Islet precursor cell (in vitro differentiated cells): ENCODE measurements around the gene SAMD5.

Experiments used
- DNase-seq: peaks from one replicate; pipeline ENCODE4 v3.0.0-alpha.2; 2018

Gene SAMD5

DNA sequence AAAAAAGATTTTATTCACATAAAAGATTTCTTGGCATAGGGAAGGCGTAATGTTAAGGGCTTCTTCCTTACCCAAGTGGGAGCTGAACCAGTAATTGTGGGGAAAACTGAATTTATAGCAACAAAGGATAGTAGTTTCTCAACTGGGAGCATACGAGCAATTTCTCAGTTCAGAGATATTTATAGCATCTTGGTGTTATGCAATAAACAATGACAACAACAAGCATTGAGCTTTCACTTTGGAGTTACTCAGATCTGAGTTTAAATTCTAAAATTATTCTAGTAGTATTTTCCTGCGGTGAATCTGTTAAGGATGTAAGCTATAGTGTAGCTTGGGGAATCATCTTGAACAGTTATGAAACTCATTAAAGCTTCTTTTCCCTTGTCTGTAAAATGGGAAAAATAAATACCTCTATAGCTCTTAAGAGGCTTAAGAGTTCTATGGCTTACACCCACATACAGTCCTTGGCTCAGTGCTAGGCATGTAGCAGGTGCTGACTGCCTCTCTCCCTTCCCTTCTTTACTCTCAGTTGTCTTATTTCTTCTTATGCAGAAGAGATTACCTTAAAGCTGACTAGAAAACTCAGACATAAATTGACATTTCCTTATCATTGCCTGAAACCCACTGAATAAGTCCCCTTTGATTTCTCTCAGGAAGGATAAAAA is 58.8 kb downstream of the SAMD5 start:
- no peak for DNase-seq

DNA sequence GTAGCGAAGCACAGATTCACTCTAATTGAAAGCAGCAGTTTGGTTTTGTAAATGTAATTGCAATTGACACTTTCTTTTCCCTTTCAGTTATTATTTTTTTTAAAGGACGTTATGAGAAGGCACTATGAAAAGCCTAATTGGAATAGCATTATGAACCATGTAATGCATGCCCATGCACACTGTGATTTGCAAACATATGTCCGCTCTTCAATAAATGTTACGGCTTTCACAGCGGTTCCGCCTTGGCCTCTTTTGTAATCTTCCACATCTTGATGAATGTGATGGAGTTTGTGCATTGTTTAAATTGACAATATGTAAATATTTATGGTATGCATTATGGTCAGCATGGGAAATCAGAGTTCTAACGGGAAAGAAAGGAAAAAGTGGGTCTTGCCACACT is 61.3 kb downstream of the SAMD5 start:
- DNase-seq: no peak

DNA sequence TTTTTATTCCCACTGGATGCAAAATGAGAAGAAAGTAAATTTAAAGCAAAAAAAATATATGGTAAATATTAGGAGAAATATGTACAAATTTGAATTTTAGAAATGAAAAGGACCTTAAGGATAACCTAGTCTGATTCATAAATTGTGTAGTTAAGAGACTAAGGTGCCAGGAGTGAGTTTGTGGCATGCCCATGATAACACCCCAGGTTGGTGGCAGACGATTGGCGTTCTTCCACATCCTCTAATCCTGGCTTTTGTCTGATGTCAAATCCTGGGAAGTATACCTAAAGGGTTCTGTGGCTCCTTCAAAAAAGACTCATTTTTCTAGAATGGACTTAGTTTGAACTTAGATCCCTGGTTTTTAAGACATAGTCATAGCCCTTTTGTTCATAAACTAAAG is 62.2 kb downstream of the SAMD5 start:
- DNase-seq: no peak

DNA sequence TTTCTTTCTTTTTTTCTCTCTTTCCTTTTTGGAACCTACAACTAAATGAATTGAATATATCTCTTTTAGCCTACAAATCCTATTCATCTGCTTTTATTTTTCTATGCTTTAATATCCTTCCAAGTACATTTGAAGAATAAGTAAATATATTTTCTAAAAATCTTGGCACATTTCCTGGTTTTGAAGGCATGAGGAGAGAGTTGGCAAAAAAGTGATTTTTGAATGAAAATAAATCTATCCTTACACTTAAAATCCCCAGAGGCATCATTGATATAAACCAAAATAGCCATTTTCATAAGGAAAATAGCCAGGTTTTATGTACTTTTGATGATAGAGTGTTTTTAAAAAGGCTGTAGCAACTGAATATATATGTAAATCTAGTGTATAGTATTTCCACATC is 69.0 kb downstream of the SAMD5 start:
- DNase-seq: no peak

DNA sequence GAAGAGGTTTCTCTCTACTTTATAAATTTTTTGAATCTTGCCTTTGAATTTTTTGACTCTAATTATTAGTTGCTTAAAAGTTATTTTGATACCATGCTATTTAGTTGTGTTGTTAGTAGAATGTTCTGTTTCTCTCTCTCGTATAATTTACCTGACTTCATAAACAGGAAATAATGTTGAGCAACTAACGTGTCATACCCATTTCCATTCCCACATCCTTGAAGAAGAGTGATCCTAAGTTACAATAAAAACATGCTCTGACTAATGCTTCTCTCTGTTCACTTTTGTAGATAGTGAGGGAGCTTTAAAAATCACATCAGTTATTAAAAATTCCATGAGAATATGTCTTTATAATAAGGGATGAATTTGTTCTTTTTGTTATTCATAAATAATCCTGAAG is 69.7 kb downstream of the SAMD5 start:
- DNase-seq: no peak

DNA sequence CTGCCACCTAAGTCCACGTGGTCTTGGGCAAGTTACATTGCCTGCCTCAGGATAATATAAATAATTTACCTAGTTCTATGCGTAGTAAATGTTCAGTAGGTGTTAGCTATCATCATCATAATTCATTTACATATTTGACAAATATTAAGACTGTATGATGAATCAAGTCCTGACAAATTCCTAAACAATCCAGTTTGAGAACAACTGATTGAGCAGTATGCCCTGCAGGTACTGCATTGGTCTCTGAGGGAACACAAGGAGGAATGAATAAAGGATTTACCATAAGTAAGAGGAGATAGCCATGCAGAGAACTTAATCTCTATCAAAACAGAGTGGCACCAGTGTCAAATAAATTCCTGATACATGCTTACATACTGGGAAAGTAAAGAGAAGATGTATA is 70.4 kb downstream of the SAMD5 start:
- DNase-seq: no peak

DNA sequence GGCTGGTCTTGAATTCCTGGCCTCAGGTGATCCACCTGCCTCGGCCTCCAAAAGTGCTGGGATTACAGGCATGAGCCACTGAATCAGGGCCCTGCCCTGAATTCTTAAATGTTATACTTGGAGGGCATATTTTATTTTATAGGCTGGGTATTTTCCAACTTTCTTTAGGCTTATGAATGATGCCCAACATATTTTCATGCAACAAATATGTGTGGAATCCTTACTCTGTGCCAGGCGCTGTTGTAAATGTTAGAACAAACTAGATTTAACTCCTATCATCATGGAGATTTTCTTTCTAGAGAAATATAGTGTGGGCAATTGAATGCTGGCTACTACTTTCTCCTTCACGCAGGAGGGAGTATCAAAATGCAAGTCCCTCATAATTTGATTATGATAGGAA is 71.2 kb downstream of the SAMD5 start:
- no peak for DNase-seq

DNA sequence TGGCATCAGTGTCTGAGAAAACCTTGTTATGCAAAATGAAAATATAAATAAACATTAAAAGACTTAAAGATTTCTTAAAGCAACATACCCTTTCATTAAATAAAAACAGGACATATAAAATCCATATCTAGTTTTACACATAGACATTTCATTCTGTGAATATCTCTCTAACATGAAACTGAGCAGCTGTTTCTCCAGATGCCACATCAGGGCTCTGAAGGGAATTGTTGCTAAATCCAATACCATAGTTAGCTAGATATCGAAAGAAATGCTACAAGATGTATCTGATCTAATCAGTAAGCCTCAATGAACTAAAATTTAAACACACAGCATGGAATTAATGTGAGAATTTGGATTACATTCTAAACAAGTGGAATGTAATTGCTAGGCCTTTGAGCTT is 74.5 kb downstream of the SAMD5 start:
- no peak for DNase-seq

DNA sequence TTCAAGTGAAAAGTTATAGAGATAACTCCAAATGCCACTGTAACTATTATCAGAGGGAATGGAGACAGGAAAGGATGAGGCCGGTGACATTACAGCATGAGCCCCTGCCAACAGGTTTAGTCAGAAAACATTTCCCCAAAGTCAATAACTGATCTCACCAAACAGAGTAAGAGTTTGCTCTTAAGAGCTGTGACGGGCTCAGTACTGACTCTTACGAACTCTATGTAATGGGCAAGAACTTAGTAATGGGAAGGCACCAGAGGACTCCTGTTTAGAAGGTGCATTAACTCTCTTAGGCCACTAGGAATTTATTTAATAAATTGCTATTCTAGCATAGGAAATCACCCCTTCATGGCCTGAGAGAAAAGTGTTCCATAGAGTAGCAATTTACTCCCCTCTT is 76.8 kb downstream of the SAMD5 start:
- DNase-seq: no peak

DNA sequence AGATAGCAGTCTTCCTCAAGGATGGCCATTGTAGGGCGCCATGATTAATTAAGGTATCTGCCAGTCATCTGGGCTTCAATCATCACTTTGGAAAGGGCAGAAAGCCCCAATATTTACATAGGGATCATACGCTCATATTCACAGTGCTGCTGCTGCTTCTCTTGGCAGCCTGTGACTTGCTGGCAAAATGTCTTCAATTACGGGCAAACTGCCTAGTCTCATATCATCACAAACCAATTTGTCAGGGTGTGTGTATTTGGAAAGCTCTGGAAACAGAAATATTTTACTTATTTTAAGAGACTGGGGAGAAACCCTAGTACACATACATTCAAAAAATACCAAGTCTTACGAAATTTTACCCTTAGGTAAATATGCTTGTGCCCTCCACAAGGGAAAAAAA is 77.6 kb downstream of the SAMD5 start:
- DNase-seq: no peak

DNA sequence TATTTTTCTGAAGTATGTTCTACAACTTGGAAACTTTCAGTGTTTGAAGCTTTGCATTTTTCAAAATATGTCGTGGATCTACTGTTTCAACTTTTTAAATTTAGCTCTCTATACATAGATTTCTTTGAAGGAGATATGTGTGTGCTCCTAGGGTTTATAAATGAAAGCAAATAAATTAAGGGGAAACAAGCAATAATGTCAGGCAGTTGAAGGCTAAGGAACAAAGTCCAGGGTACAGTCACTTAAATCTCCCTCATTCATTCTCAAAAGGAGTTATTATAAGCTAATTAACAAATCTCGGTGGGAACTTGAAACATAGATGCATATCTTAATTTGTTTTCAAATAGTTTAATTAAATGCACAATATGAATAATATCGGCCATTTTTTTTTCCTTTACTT is 79.4 kb downstream of the SAMD5 start:
- DNase-seq: no peak

DNA sequence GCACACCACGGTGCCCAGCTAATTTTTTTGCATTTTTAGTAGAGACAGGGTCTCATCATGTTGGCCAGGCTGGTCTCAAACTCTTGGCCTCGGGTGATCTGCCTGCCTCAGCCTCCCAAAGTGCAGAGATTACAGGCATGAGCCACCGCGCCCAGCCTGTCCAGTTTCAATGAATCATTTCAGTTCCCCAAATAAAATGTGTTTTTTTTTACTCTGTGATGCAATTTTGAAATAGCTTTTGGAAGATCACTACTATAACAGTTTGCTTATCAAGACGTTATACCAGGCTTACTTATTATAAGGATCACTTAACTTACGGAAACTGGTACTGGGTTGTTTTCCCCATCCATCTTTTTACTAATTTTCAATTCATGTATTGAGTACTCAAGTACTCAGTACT is 80.0 kb downstream of the SAMD5 start:
- no peak for DNase-seq

DNA sequence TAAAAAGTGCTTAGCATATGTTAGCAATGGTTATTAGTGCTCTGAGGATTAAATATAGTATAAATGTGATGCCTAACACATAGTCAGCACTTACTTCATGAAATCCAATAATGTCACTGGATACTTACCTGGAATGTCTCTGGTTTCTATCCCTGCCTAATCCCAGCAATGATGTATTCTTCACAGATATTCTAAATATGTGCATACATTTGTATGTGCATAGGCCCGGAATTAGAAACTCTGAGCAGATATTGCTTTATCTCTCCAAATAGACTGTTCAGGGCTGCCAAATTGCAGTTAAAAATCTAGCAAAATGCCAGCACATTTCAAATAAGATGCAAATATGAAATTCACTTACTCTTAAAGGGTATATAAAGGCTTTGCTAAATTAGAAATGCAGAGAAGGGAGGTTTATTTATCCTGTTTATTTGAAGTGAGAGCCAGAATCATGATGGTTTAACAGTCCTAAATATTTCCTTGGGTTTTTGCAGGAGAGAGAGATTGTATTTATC is 81.3 kb downstream of the SAMD5 start:
- DNase-seq: no peak

DNA sequence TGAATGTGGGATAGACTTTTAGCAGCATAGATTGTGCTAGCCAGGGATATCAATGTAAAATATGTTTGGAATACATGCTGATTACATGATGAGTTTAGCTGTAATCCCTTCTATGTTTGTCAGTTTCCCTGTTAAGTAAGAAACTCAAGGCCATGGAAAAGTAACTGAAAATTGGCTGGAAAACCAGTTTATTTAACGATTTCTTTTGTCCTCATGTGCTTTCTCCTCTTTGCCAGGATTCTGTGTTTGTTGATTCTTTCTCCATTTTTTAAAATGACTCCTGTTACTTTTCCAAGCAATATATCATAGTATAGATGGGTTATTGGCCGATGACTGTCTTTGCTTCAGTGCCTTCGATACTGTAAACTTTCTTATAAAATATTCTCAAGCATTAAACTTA is 87.5 kb downstream of the SAMD5 start:
- no peak for DNase-seq

DNA sequence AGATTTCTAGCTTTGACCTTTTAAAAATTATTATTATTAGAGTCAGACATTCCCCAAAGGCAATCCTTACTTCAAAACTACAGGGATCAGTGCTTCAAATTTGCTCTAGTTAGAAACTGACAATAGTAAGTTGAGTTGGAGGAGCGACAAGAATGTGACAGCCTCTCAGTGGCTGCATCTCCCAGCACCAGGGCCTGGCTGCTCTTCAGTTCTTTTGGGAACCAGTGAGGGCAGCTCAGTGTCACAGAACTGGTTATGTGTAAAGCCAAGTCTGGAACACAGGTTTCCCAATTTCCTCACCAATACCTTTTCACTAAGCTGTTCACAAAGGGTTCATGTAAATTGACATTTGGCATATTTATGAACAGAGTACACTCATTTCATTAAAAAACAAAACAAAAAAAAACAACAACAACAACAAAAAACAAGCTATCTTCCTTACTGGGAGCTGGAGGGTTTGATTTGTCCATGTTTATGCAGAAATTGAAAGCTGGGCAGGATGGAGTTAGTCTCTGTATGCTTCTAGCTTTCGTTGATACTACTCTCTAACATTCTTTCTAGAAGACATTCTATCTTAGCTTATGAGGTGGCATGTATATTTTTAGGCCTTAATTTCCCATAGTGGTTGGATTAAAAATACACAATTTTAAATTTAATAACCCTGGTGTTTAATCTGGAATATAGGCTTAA is 95.0 kb downstream of the SAMD5 start:
- no peak for DNase-seq

DNA sequence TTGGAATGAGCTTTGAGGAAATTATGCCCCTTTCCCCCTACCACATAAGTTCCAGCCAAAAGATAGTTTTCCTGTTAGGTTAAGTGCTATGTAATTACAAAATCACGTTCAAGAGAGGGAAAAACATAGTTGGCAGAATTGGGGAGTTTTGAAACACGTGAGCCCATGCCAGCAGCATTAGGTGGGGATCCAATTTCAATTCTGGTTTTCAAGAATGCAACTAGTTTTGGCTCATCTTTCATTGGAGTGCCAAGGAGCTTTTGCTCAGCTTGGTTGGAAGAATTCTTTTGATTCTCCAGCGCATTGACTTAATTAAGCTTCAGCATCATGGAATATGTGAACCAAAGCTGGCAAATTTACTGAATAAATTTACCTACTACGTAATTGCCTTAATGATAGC is 95.9 kb downstream of the SAMD5 start:
- no peak for DNase-seq

DNA sequence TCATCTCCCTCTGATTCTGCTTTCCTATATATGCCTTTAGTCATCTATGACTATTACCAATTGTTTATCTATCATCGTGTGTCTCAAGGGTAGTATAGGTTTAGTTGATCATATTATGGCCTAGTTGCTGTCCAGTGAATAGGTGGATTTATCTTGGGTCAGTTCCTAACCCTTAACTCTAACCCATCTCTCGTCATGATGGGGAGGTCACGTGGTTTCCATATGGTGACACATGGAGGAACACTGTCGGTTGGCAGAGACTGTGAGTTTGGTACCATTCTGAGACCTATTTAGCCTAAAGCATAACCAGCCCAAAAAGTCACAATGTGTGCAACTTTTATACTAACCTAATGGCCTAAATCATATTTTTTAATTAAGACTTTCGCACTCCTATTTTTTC is 103.5 kb downstream of the SAMD5 start:
- DNase-seq: no peak

DNA sequence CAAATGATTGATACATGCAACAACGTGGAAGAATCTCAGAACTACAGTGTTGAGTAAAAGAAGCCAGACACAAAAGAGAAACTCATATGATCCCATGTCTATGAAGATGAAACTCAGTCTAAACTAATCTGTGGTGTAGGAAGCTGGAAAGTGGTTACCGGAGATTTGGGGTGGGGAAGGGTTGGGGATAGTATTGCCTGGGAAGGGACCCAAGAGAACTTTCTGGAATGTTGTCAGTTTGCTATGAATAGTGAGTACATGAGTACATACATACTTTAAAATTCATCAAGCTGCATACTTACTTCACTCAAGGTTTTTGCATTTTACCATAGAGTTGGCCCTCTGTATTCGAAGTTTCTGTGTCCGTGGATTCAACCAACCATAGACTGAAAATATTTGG is 106.0 kb downstream of the SAMD5 start:
- no peak for DNase-seq

DNA sequence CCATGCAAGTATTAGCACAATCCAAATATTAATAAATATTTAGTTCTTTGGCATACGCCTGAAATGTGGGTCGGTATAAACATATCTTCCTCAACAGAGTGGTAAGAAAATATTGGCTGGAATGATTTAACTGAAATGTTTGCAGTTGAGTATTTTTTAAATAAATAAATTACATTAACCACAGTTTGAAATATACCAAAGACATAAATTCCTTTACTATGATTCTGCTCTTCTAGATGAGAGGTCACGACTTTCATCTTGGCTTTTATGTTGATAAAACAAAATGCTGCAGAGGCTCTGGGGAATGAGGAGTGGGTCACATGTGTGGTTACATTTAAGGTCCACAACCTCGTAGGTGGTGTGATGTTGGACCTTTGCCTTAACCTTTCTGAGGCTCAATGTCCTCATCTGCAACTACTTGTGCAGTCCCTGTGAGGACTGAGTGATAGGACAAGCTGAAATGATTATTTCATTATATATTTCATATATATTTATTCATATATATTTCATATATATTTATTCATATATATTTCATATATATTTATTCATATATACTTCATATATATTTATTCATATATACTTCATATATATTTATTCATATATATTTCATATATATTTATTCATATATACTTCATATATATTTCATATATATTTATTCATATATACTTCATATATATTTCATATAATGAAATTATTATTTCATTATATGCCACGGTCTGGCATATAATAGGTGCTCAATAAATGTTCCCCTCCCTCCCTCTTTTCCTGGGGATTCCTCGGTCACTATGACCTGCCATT is 107.4 kb downstream of the SAMD5 start:
- no peak for DNase-seq

DNA sequence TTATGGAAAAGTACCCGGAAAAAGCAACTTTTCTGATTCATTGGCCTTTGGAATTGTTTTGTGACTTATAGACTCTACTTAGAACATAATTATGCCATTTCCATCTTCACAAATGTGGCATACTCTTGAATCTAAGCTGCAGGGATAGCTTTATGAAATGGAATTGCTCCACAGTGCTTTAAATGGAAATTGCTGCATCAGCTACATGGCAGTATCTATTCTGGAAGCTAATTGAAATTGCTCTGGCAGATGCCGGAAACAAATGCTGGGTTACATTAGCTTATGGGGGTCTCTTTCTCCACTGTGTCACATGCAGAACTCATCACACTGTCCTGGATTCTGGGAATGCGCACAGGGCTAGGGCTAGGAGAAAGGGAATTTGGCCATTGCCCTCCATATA is 108.9 kb downstream of the SAMD5 start:
- DNase-seq: no peak

DNA sequence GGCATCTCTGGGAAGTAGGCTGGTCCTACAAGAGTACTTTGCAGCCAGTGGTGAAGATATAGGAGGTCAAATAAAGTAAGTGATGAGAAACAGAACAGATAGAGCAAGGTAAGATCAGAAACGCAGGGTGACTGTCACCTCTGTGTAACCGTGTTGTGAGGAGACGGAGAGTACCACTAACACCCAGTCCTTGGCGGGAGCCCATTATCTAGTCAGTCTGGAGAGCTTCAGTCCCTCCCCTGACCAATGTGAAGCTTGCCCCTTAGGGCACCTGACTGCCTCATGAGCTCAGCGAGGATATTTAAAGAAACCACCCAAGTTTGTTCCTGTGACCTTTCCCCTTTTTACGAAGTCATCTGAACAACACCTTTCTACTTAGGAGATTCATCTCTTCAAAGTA is 110.0 kb downstream of the SAMD5 start:
- DNase-seq: no peak

DNA sequence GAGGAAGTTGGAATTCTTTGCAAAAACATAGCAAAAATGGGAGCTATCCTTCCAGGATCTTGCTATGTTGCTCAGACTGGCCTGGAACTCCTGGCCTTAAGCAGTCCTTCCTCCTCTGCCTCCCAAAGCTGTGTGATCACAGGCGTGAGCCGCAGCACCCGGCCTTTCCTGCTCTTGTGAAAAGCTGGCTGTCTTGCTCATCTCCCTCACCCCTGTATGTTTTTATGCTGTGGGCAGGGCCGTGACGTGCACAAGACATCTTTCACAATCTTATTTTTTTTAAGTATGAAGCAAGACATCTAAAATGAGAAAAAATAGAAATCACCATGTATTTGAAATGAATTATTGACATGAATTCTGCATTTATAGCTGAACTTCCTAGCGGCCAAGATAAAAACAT is 110.4 kb downstream of the SAMD5 start:
- DNase-seq: no peak
